Measurements from ENCODE around the gene RUVBL2.
A peak's percentile ranks its signal among the peaks of the same experiment; 100 is the strongest.
"Not testable (repeated sequence)": the region's sequence is repeated elsewhere in the genome, so short reads cannot be mapped to it uniquely, and the experiment has no call there.

The RUVBL2 gene

GRCh38 chr19:49018388-49019241 lies 24.9 kb downstream of the RUVBL2 start:
- not testable (repeated sequence) for DNase-seq

GRCh38 chr19:49019242-49019932 lies 25.7 kb downstream of the RUVBL2 start:
- peak; percentile 38 for DNase-seq

- DNase-seq, result no peak
These were observed 26.7 kb downstream of the RUVBL2 start for GRCh38 chr19:49020342-49020741.

- no peak for DNase-seq
These were observed 27.5 kb downstream of the RUVBL2 start for GRCh38 chr19:49020931-49021895.

GRCh38 chr19:49022116-49022515 lies 28.4 kb downstream of the RUVBL2 start:
- no peak for DNase-seq

- DNase-seq, result not testable (repeated sequence)
These were observed 30.5 kb downstream of the RUVBL2 start, which contains the start of gene CGB3 for GRCh38 chr19:49024233-49024632. Gene CGB3 (minus strand): TSS chr19:49024333. CDS start chr19:49023971, 362 bp downstream.

- DNase-seq, result not testable (repeated sequence)
These were observed 31.4 kb downstream of the RUVBL2 start for GRCh38 chr19:49025088-49025487.

GRCh38 chr19:49025599-49025998 lies 31.9 kb downstream of the RUVBL2 start:
- not testable (repeated sequence) for DNase-seq

- DNase-seq, result not testable (repeated sequence)
These were observed 35.0 kb downstream of the RUVBL2 start for GRCh38 chr19:49028686-49029085.

- not testable (repeated sequence) for DNase-seq
These were observed 36.1 kb downstream of the RUVBL2 start for GRCh38 chr19:49029749-49030148.

- DNase-seq, result not testable (repeated sequence)
These were observed 36.6 kb downstream of the RUVBL2 start for GRCh38 chr19:49030323-49030722.

GRCh38 chr19:49031642-49032301 lies 38.1 kb downstream of the RUVBL2 start, which contains the start of gene CGB2:
Gene CGB2 (plus strand): TSS chr19:49031890. CDS start chr19:49032096, 206 bp downstream.
- not testable (repeated sequence) for DNase-seq

GRCh38 chr19:49036815-49037214 lies 43.1 kb downstream of the RUVBL2 start, which contains the start of gene CGB1:
Gene CGB1 (minus strand): TSS chr19:49036895. CDS start chr19:49036711, 184 bp downstream.
- not testable (repeated sequence) for DNase-seq

- DNase-seq, result not testable (repeated sequence)
These were observed 44.4 kb downstream of the RUVBL2 start for GRCh38 chr19:49038111-49038510.

GRCh38 chr19:49038557-49039276 lies 45.0 kb downstream of the RUVBL2 start:
- not testable (repeated sequence) for DNase-seq

GRCh38 chr19:49039736-49040135 lies 46.0 kb downstream of the RUVBL2 start:
- not testable (repeated sequence) for DNase-seq

- DNase-seq, result no peak
These were observed 48.5 kb downstream of the RUVBL2 start for GRCh38 chr19:49042177-49042576.

GRCh38 chr19:49042666-49043065 lies 49.0 kb downstream of the RUVBL2 start:
- DNase-seq, result not testable (repeated sequence)

GRCh38 chr19:49043548-49043947 lies 49.9 kb downstream of the RUVBL2 start, which contains the start of gene CGB5:
Gene CGB5 (plus strand): TSS chr19:49043848. CDS start chr19:49044210, 362 bp downstream.
- not testable (repeated sequence) for DNase-seq

GRCh38 chr19:49049011-49049410 lies 55.3 kb downstream of the RUVBL2 start, which contains the start of gene CGB8:
Gene CGB8 (minus strand): TSS chr19:49049111. CDS start chr19:49048739, 372 bp downstream.
- not testable (repeated sequence) for DNase-seq

- not testable (repeated sequence) for DNase-seq
These were observed 56.1 kb downstream of the RUVBL2 start for GRCh38 chr19:49049834-49050233.

All from activated gamma-delta T cell (primary cell).